ENCODE results near the gene BABAM1. TPM values are rescaled to one million over a fixed set of nuclear protein-coding genes. Genes with fewer than 3 reads are reported as not detected.

Gene BABAM1
- total RNA-seq, 1 donor from 2014 or later: 85.5 TPM

- Histone ChIP-seq H3K36me3 (no peaks in the 10 kb centered on the region), H3K9me3 (no peaks in the 10 kb centered on the region), H3K4me1 (peaks cover 0 to 6% of the 10 kb centered on the region in 2 donors), H3K27me3 (no peaks in the 10 kb centered on the region), H3K27ac (no peak overlapping the region), H3K4me3 (no peak overlapping the region)
- intact Hi-C loops (cut with DNase I): loop anchor here (5.0 kb wide), 1 partner anchor 52 kb away; the partner anchor contains the start of gene ABHD8
- DNase-seq (ENCODE audit: low spot score in 2 of 2): no peak
- no peak for TF ChIP-seq CTCF (IDR thresholded peaks at IDR 0.05)
Observed at GRCh38 chr19:17249887-17250548, 17.2 kb upstream of the BABAM1 start.

DNA sequence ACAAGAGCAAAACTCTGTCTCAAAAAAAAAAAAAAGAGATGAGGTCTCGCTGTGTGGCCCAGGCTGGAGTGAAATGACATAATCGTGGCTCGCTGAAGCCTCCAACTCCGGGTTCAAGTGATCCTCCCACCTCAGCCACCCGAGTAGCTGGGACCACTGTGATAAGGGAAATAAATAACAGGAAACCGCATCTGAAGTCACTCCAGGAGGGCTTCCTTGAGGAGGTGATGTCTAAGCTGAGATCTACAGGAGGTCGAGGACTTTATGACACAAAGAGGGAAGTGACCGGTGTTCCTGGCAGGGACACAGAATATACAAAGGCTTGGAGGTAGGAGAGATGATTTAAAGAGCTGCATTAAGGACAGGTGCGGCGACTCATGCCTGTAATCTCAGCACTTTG, 12.6 kb upstream of the BABAM1 start:
- H3K9me3 ChIP-seq: no peaks in the 10 kb centered on the region
- H3K27me3 ChIP-seq: no peaks in the 10 kb centered on the region
- no peaks in the 10 kb centered on the region for H3K36me3 ChIP-seq
- intact Hi-C loops (cut with DNase I): no loop called here
- H3K27ac ChIP-seq: no peak overlapping the region
- no peak overlapping the region for H3K4me3 ChIP-seq
- TF ChIP-seq CTCF (IDR thresholded peaks at IDR 0.05): no peak
- no peaks in the 10 kb centered on the region for H3K4me1 ChIP-seq
- no peak for DNase-seq (ENCODE audit: low spot score in 2 of 2)

GRCh38 chr19:17255150-17255621, 12.1 kb upstream of the BABAM1 start:
- Histone ChIP-seq H3K4me3 (no peak overlapping the region), H3K4me1 (no peaks in the 10 kb centered on the region), H3K27me3 (no peaks in the 10 kb centered on the region), H3K27ac (no peak overlapping the region), H3K9me3 (no peaks in the 10 kb centered on the region), H3K36me3 (no peaks in the 10 kb centered on the region)
- no peak for DNase-seq (ENCODE audit: low spot score in 2 of 2)
- TF ChIP-seq CTCF (IDR thresholded peaks at IDR 0.05): no peak
- intact Hi-C loops (cut with DNase I): no loop called here

DNA sequence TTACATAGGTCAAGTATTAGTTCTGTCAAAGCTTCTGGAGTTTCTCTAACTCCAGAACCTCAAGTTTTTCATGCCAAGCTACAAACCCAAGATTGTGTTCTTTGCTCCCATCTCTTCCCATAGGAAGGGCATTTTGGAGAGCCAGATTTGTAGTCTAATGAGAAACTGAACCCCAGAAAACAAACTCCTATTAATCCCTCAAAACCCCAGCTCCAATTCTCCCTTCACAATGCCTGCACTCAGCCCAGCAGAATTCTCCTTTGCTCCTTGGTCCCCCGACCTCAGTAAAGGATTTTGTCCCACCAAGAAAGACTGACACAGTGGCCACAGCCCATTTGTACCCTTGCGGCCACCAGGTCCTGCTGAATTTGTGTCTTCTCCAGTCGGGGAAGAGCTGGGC, 11.1 kb upstream of the BABAM1 start:
- intact Hi-C loops (cut with DNase I): no loop called here
- H3K36me3 ChIP-seq: no peaks in the 10 kb centered on the region
- H3K4me3 ChIP-seq: no peak overlapping the region
- H3K9me3 ChIP-seq: no peaks in the 10 kb centered on the region
- no peak overlapping the region for H3K27ac ChIP-seq
- TF ChIP-seq CTCF (IDR thresholded peaks at IDR 0.05): no peak
- DNase-seq (ENCODE audit: low spot score in 2 of 2): no peak
- H3K27me3 ChIP-seq: no peaks in the 10 kb centered on the region
- no peaks in the 10 kb centered on the region for H3K4me1 ChIP-seq

DNA sequence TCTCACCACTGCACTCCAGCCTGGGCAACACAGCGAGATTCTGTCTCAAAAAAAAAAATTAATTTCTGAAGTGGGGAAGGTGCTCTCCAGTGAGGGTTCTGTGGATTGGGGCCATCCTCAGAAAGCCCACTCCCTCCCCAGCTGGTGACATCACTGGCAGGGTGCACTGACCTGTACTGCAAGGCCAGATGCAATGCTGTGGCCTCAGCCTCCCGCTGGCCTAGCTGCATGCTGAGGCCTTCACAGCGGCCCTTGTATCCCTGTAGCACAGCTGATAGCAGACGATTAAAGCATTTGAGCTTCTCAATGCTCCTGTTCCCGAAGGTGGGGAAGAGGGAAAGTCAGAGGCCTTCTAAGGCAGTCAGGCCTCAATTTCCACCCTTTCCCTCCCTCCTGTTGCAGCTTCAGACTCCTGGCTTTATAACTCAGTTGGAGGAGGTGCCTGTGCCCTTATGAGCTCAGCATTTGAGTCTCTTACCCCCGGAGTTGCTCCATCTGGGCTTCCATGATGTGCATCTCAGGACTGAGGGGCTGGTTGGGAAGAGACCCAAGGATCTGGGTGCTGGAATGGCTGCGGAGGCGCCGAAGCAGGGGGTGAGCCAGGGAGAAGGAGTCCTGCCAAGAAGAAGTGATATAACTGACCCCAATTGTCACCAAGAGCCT, 8.0 kb upstream of the BABAM1 start:
- no peak overlapping the region for H3K27ac ChIP-seq
- H3K27me3 ChIP-seq: no peaks in the 10 kb centered on the region
- DNase-seq (ENCODE audit: low spot score in 2 of 2): no peak
- no peak overlapping the region for H3K4me3 ChIP-seq
- intact Hi-C loops (cut with DNase I): no loop called here
- no peaks in the 10 kb centered on the region for H3K4me1 ChIP-seq
- H3K36me3 ChIP-seq: no peaks in the 10 kb centered on the region
- TF ChIP-seq CTCF (IDR thresholded peaks at IDR 0.05): no peak
- no peaks in the 10 kb centered on the region for H3K9me3 ChIP-seq
